ENCODE results near the gene PPP1R15A. TPM values are rescaled to one million over a fixed set of nuclear protein-coding genes. Genes with fewer than 3 reads are reported as not detected.

PPP1R15A gene
- total RNA-seq, 1 experiment from 2014 or later = 17.0 TPM

GRCh38 chr19:48830965-48831364 lies 41.3 kb upstream of the PPP1R15A start:
- Mint-ChIP-seq H3K27me3 (ENCODE audit: low read depth) (no peaks in the 10 kb centered on the region; the same call in 1 of the 2 replicates), H3K9me3 (0 out of 2 replicates have a peak, but pooled peaks cover 3% of the 10 kb centered on the region), H3K4me3 (no peak overlapping the region), H3K36me3 (peaks cover 19% of the 10 kb centered on the region), H3K4me1 (peaks cover 13% of the 10 kb centered on the region), H3K27ac (no peak overlapping the region)
- ChIA-PET CTCF (interaction anchor here (2.7 kb wide), 1 partner anchor 36 kb away, joined by 10 read pairs; no protein-coding TSS in a partner anchor), POLR2A (no interaction called here)
- TF ChIP-seq ZNF425 (CRISPR knock-in tag; conservative IDR thresholded peaks at IDR 0.05) (no peak), ETV6 (CRISPR knock-in tag; IDR thresholded peaks at IDR 0.05) (no peak)
- ATAC-seq (no peak), DNase-seq (ENCODE audit: low spot score) (no peak)

DNA sequence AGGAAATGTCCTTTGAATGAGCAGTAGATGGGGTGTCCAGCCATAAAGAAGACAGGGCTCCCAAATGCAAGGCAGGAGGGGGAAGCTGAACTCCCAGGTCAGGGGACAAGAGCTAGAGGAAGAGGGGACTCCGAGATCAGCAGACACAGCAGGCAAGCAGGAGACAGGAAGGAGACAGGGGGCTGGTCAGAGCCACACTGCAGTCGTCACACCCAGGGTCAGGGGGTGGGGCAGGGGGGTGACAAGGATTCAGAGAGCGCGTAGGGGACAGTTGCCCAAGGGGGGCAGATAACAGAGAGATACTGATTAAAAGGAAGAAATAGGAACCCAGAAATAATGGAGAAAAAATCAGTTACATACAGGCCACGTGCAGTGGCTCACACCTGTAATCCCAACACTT lies 39.2 kb upstream of the PPP1R15A start:
- POLR2A ChIA-PET = interaction anchor here (0.7 kb wide), 1 partner anchor 14 kb away, joined by 3 read pairs; no protein-coding TSS in a partner anchor
- CTCF ChIA-PET = interaction anchor here (1.0 to 2.7 kb wide), 5 partner anchors 9 to 45 kb away, joined by 3 to 10 read pairs (median 7); no protein-coding TSS in a partner anchor
- H3K27ac Mint-ChIP-seq = peak overlapping the region; percentile 78

More for the DNA sequence above, 39.2 kb upstream of the PPP1R15A start:
- TF ChIP-seq ZNF281 (CRISPR knock-in tag; IDR thresholded peaks at IDR 0.05) (no peak), KAT7 (CRISPR knock-in tag; IDR thresholded peaks at IDR 0.05; ENCODE audit: borderline replicate concordance) (no peak), GTF2I (CRISPR knock-in tag; conservative IDR thresholded peaks at IDR 0.05) (no peak), ZBTB21 (CRISPR knock-in tag; IDR thresholded peaks at IDR 0.05; ENCODE audit: borderline replicate concordance) (no peak)
- TF ChIP-seq, protein P1, sequence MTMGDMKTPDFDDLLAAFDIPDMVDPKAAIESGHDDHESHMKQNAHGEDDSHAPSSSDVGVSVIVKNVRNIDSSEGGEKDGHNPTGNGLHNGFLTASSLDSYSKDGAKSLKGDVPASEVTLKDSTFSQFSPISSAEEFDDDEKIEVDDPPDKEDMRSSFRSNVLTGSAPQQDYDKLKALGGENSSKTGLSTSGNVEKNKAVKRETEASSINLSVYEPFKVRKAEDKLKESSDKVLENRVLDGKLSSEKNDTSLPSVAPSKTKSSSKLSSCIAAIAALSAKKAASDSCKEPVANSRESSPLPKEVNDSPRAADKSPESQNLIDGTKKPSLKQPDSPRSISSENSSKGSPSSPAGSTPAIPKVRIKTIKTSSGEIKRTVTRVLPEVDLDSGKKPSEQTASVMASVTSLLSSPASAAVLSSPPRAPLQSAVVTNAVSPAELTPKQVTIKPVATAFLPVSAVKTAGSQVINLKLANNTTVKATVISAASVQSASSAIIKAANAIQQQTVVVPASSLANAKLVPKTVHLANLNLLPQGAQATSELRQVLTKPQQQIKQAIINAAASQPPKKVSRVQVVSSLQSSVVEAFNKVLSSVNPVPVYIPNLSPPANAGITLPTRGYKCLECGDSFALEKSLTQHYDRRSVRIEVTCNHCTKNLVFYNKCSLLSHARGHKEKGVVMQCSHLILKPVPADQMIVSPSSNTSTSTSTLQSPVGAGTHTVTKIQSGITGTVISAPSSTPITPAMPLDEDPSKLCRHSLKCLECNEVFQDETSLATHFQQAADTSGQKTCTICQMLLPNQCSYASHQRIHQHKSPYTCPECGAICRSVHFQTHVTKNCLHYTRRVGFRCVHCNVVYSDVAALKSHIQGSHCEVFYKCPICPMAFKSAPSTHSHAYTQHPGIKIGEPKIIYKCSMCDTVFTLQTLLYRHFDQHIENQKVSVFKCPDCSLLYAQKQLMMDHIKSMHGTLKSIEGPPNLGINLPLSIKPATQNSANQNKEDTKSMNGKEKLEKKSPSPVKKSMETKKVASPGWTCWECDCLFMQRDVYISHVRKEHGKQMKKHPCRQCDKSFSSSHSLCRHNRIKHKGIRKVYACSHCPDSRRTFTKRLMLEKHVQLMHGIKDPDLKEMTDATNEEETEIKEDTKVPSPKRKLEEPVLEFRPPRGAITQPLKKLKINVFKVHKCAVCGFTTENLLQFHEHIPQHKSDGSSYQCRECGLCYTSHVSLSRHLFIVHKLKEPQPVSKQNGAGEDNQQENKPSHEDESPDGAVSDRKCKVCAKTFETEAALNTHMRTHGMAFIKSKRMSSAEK (CRISPR knock-in tag; IDR thresholded peaks at IDR 0.05; ENCODE audit: borderline replicate concordance) = no peak
- TF ChIP-seq, protein P2, sequence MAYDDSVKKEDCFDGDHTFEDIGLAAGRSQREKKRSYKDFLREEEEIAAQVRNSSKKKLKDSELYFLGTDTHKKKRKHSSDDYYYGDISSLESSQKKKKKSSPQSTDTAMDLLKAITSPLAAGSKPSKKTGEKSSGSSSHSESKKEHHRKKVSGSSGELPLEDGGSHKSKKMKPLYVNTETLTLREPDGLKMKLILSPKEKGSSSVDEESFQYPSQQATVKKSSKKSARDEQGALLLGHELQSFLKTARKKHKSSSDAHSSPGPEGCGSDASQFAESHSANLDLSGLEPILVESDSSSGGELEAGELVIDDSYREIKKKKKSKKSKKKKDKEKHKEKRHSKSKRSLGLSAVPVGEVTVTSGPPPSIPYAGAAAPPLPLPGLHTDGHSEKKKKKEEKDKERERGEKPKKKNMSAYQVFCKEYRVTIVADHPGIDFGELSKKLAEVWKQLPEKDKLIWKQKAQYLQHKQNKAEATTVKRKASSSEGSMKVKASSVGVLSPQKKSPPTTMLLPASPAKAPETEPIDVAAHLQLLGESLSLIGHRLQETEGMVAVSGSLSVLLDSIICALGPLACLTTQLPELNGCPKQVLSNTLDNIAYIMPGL (CRISPR knock-in tag; IDR thresholded peaks at IDR 0.05) = no peak
- Mint-ChIP-seq H3K4me1 (peaks cover 19% of the 10 kb centered on the region), H3K9me3 (no peaks in the 10 kb centered on the region), H3K36me3 (peaks cover 19% of the 10 kb centered on the region), H3K27me3 (ENCODE audit: low read depth) (no peaks in the 10 kb centered on the region), H3K4me3 (no peak overlapping the region)
- ATAC-seq (no peak), DNase-seq (ENCODE audit: low spot score) (no peak)
